Measurements from ENCODE around the gene JMJD4. TPM values are rescaled to one million over a fixed set of nuclear protein-coding genes. Genes with fewer than 3 reads are reported as not detected.

JMJD4 gene
- polyA plus RNA-seq, 1 donor (not counting 4 experiments of a cell fraction or from before 2014, with no cell fraction given) = 19.5 TPM

GRCh38 chr1:227757781-227758180 is 22.7 kb upstream of the JMJD4 start:
- Histone ChIP-seq H3K4me1 (ENCODE audit: control insufficient read depth, extremely low read depth, insufficient read depth, low read length) (peaks cover 17% of the 10 kb centered on the region), H3K9me1 (ENCODE audit: control insufficient read depth, extremely low read depth, insufficient read depth, low read length) (no peaks in the 10 kb centered on the region), H3K79me2 (ENCODE audit: control insufficient read depth, insufficient read depth, low read length) (peaks cover 14% of the 10 kb centered on the region), H3K4me2 (ENCODE audit: control insufficient read depth, extremely low read depth, insufficient read depth, low read depth, low read length) (no peak overlapping the region), H3K36me3 (ENCODE audit: control insufficient read depth in 2 of 2, extremely low read depth in 1 of 2, insufficient read depth in 2 of 2, low read length in 2 of 2) (peaks cover 9 to 13% of the 10 kb centered on the region in 2 experiments), H3K27me3 (ENCODE audit: control insufficient read depth, extremely low read depth, insufficient read depth, low read length) (no peaks in the 10 kb centered on the region), H4K20me1 (ENCODE audit: control insufficient read depth, extremely low read depth, insufficient read depth, low read length) (no peaks in the 10 kb centered on the region), H3K4me3 (ENCODE audit: control insufficient read depth in 2 of 3, extremely low read depth in 1 of 3, insufficient read depth in 2 of 3, low read depth in 1 of 3, low read length in 3 of 3) (no peak overlapping the region), H3K9ac (ENCODE audit: control insufficient read depth, extremely low read depth, insufficient read depth, low read length) (no peak overlapping the region), H3K27ac (ENCODE audit: control insufficient read depth, insufficient read depth, low read length) (no peak overlapping the region), H2AFZ (ENCODE audit: control insufficient read depth, low read length) (no peak overlapping the region), H3K9me3 (ENCODE audit: control insufficient read depth, low read depth, low read length) (no peaks in the 10 kb centered on the region)
- no peak for TF ChIP-seq EZH2 (IDR thresholded peaks at IDR 0.05; ENCODE audit: low read length)
- TF ChIP-seq, protein P1, sequence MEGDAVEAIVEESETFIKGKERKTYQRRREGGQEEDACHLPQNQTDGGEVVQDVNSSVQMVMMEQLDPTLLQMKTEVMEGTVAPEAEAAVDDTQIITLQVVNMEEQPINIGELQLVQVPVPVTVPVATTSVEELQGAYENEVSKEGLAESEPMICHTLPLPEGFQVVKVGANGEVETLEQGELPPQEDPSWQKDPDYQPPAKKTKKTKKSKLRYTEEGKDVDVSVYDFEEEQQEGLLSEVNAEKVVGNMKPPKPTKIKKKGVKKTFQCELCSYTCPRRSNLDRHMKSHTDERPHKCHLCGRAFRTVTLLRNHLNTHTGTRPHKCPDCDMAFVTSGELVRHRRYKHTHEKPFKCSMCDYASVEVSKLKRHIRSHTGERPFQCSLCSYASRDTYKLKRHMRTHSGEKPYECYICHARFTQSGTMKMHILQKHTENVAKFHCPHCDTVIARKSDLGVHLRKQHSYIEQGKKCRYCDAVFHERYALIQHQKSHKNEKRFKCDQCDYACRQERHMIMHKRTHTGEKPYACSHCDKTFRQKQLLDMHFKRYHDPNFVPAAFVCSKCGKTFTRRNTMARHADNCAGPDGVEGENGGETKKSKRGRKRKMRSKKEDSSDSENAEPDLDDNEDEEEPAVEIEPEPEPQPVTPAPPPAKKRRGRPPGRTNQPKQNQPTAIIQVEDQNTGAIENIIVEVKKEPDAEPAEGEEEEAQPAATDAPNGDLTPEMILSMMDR (optimal IDR thresholded peaks at IDR 0.05 in 1 of 3, IDR thresholded peaks at IDR 0.05 in 1 of 3, conservative IDR thresholded peaks at IDR 0.05 in 1 of 3; ENCODE audit: extremely low read depth in 1 of 3, insufficient read depth in 2 of 3, low read length in 3 of 3) = no peak
- DNase-seq (ENCODE audit: low read depth, low spot score) (no peak), FAIRE-seq (no peak)
- dilution Hi-C loops (cut with MboI; ENCODE audit: extremely low pct_ligation_motif_present, low sequenced_read_pairs) = no loop called here

GRCh38 chr1:227756172-227756959 is 21.3 kb upstream of the JMJD4 start:
- no peaks in the 10 kb centered on the region for H3K27me3 ChIP-seq (ENCODE audit: control insufficient read depth, extremely low read depth, insufficient read depth, low read length)
- H3K4me2 ChIP-seq (ENCODE audit: control insufficient read depth, extremely low read depth, insufficient read depth, low read depth, low read length) = no peak overlapping the region
- no peak overlapping the region for H3K9ac ChIP-seq (ENCODE audit: control insufficient read depth, extremely low read depth, insufficient read depth, low read length)
- no peak overlapping the region for H2AFZ ChIP-seq (ENCODE audit: control insufficient read depth, low read length)
- H3K4me3 ChIP-seq (ENCODE audit: control insufficient read depth in 2 of 3, extremely low read depth in 1 of 3, insufficient read depth in 2 of 3, low read depth in 1 of 3, low read length in 3 of 3) = no peak overlapping the region
- peaks cover 17% of the 10 kb centered on the region for H3K79me2 ChIP-seq (ENCODE audit: control insufficient read depth, insufficient read depth, low read length)
- no peak for TF ChIP-seq EZH2 (IDR thresholded peaks at IDR 0.05; ENCODE audit: low read length)
- TF ChIP-seq, protein P1 (optimal IDR thresholded peaks at IDR 0.05 in 1 of 3, IDR thresholded peaks at IDR 0.05 in 1 of 3, conservative IDR thresholded peaks at IDR 0.05 in 1 of 3; ENCODE audit: extremely low read depth in 1 of 3, insufficient read depth in 2 of 3, low read length in 3 of 3) = no peak
- no peaks in the 10 kb centered on the region for H4K20me1 ChIP-seq (ENCODE audit: control insufficient read depth, extremely low read depth, insufficient read depth, low read length)
- FAIRE-seq (no peak), DNase-seq (ENCODE audit: low read depth, low spot score) (no peak)
- dilution Hi-C loops (cut with MboI; ENCODE audit: extremely low pct_ligation_motif_present, low sequenced_read_pairs) = no loop called here
- H3K9me1 ChIP-seq (ENCODE audit: control insufficient read depth, extremely low read depth, insufficient read depth, low read length) = no peaks in the 10 kb centered on the region
- peaks cover 6 to 13% of the 10 kb centered on the region in 2 experiments for H3K36me3 ChIP-seq (ENCODE audit: control insufficient read depth in 2 of 2, extremely low read depth in 1 of 2, insufficient read depth in 2 of 2, low read length in 2 of 2)
- H3K4me1 ChIP-seq (ENCODE audit: control insufficient read depth, extremely low read depth, insufficient read depth, low read length) = peaks cover 10% of the 10 kb centered on the region
- no peaks in the 10 kb centered on the region for H3K9me3 ChIP-seq (ENCODE audit: control insufficient read depth, low read depth, low read length)
- H3K27ac ChIP-seq (ENCODE audit: control insufficient read depth, insufficient read depth, low read length) = no peak overlapping the region
